Measurements from ENCODE around the gene TALDO1. TPM values are rescaled to one million over a fixed set of nuclear protein-coding genes. Genes with fewer than 3 reads are reported as not detected.

The TALDO1 gene
- total RNA-seq, 2 donors from 2014 or later: 124 to 285 TPM

GRCh38 chr11:724049-724777 lies 23.1 kb upstream of the TALDO1 start:
- intact Hi-C loops (cut with DNase I): loop anchor here (2.0 kb wide), 1 partner anchor 61 kb away; no protein-coding TSS in a partner anchor
- Histone ChIP-seq H3K27me3 (replicated peaks; ENCODE audit: insufficient read depth) (no peaks in the 10 kb centered on the region), H3K36me3 (no peaks in the 10 kb centered on the region)

GRCh38 chr11:724778-725386 lies 22.4 kb upstream of the TALDO1 start:
- 83% methylated on average over 18 of the region's 18 CpGs for WGBS
- intact Hi-C loops (cut with DNase I): loop anchor here (2.0 kb wide), 1 partner anchor 62 kb away; no protein-coding TSS in a partner anchor

More at GRCh38 chr11:724049-724777, 23.1 kb upstream of the TALDO1 start:
- Histone ChIP-seq H3K4me3 (no peak overlapping the region), H3K9me3 (no peaks in the 10 kb centered on the region), H3K4me1 (replicated peaks) (peaks cover 13% of the 10 kb centered on the region), H3K27ac (no peak overlapping the region)
- TF ChIP-seq, protein P1, sequence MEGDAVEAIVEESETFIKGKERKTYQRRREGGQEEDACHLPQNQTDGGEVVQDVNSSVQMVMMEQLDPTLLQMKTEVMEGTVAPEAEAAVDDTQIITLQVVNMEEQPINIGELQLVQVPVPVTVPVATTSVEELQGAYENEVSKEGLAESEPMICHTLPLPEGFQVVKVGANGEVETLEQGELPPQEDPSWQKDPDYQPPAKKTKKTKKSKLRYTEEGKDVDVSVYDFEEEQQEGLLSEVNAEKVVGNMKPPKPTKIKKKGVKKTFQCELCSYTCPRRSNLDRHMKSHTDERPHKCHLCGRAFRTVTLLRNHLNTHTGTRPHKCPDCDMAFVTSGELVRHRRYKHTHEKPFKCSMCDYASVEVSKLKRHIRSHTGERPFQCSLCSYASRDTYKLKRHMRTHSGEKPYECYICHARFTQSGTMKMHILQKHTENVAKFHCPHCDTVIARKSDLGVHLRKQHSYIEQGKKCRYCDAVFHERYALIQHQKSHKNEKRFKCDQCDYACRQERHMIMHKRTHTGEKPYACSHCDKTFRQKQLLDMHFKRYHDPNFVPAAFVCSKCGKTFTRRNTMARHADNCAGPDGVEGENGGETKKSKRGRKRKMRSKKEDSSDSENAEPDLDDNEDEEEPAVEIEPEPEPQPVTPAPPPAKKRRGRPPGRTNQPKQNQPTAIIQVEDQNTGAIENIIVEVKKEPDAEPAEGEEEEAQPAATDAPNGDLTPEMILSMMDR (IDR thresholded peaks at IDR 0.05): no peak
- TF ChIP-seq POLR2AphosphoS5 (IDR thresholded peaks at IDR 0.05) (no peak), POLR2A (IDR thresholded peaks at IDR 0.05) (no peak)
- DNase-seq (ENCODE audit: low spot score): no peak
- 88% methylated on average over 18 of the region's 19 CpGs for WGBS

DNA sequence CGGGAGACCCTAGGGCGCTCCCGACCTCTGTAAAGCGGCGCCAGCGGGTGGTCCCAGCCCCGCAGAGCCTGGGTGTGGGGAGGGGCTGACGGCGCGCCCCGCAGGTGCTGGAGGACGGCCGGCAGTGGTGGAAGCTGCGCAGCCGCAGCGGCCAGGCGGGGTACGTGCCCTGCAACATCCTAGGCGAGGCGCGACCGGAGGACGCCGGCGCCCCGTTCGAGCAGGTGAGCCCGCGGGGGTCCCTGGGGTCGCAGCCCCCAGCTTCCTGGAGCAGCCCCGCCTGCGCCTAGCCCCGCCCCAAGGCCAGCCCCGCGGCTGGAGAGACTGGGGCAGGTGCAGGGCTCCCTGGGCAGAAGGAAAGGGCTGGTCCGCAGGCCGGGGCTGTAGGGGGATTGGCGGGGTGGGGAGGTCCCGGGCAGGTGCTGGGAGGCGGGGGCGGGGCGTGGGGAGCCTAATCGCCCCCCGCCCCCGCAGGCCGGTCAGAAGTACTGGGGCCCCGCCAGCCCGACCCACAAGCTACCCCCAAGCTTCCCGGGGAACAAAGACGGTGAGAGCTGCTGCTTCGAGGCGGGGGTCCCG lies 21.6 kb upstream of the TALDO1 start:
- 11% methylated on average over 42 of the region's 53 CpGs for WGBS
- H3K4me3 ChIP-seq: peak overlapping the region; percentile 11 to 23
- no peaks in the 10 kb centered on the region for H3K9me3 ChIP-seq
- peak overlapping the region; percentile 74 to 76 for H3K27ac ChIP-seq
- H3K27me3 ChIP-seq (replicated peaks; ENCODE audit: insufficient read depth): no peaks in the 10 kb centered on the region
- no peak for DNase-seq (ENCODE audit: low spot score)
- intact Hi-C loops (cut with DNase I): loop anchor here (2.0 kb wide), 1 partner anchor 63 kb away; no protein-coding TSS in a partner anchor
- TF ChIP-seq POLR2A (IDR thresholded peaks at IDR 0.05) (no peak), POLR2AphosphoS5 (IDR thresholded peaks at IDR 0.05) (no peak)
- TF ChIP-seq, protein P1 (IDR thresholded peaks at IDR 0.05): no peak
- peaks cover 13% of the 10 kb centered on the region for H3K4me1 ChIP-seq (replicated peaks)
- H3K36me3 ChIP-seq: no peaks in the 10 kb centered on the region

More at GRCh38 chr11:724778-725386, 22.4 kb upstream of the TALDO1 start:
- Histone ChIP-seq H3K27ac (no peak overlapping the region), H3K36me3 (no peaks in the 10 kb centered on the region), H3K9me3 (no peaks in the 10 kb centered on the region), H3K27me3 (replicated peaks; ENCODE audit: insufficient read depth) (no peaks in the 10 kb centered on the region), H3K4me1 (replicated peaks) (peaks cover 13% of the 10 kb centered on the region), H3K4me3 (no peak overlapping the region)
- no peak for DNase-seq (ENCODE audit: low spot score)
- no peak for TF ChIP-seq POLR2AphosphoS5 (IDR thresholded peaks at IDR 0.05)
- TF ChIP-seq, protein P1 (IDR thresholded peaks at IDR 0.05): no peak
- TF ChIP-seq POLR2A (IDR thresholded peaks at IDR 0.05): no peak

DNA sequence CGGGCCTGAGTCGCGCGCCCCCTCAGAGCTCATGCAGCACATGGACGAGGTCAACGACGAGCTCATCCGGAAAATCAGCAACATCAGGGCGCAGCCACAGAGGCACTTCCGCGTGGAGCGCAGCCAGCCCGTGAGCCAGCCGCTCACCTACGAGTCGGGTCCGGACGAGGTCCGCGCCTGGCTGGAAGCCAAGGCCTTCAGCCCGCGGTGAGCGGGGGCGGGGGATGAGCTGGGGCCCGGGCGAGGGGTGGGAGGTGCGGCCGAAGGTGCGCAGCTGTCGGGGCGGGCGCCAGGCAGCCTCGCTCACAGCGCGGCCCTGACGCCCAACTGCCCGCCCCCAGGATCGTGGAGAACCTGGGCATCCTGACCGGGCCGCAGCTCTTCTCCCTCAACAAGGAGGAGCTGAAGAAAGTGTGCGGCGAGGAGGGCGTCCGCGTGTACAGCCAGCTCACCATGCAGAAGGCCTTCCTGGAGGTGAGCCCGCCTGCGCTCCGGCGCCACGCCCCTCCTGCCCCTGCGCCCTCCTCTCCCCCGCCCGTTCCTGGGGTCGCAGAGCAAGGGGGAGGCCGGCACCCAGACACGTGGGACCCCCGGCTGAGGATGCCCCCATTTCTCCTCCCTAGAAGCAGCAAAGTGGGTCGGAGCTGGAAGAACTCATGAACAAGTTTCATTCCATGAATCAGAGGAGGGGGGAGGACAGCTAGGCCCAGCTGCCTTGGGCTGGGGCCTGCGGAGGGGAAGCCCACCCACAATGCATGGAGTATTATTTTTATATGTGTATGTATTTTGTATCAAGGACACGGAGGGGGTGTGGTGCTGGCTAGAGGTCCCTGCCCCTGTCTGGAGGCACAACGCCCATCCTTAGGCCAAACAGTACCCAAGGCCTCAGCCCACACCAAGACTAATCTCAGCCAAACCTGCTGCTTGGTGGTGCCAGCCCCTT lies 20.7 kb upstream of the TALDO1 start:
- peak; percentile 75 for DNase-seq (ENCODE audit: low spot score)
- H3K36me3 ChIP-seq: no peaks in the 10 kb centered on the region
- no peaks in the 10 kb centered on the region for H3K9me3 ChIP-seq
- intact Hi-C loops (cut with DNase I): no loop called here
- TF ChIP-seq POLR2A (IDR thresholded peaks at IDR 0.05) (peak; percentile 29), POLR2AphosphoS5 (IDR thresholded peaks at IDR 0.05) (peak; percentile 43)
- TF ChIP-seq, protein P1 (IDR thresholded peaks at IDR 0.05): no peak
- H3K4me1 ChIP-seq (replicated peaks): peaks cover 13% of the 10 kb centered on the region
- H3K4me3 ChIP-seq: peak overlapping the region; percentile 11 to 23
- no peaks in the 10 kb centered on the region for H3K27me3 ChIP-seq (replicated peaks; ENCODE audit: insufficient read depth)
- H3K27ac ChIP-seq: peak overlapping the region; percentile 74 to 76
- WGBS: 10% methylated on average over 60 of the region's 61 CpGs

All from prostate gland (tissue), 2 donors.